GM21381 (cell line): ENCODE data around the gene NEXN.

ENCODE experiments used
- ATAC-seq: cut with Tn5 transposase; IDR thresholded peaks from one replicate; pipeline ENCODE4 v1.9.1; 2021; ENCODE audit warnings: mild to moderate bottlenecking, moderate library complexity; ENCODE audit not compliant: unreplicated experiment

Gene NEXN

GRCh38 chr1:77888081-77888780 is at the start of gene NEXN:
TSS of gene NEXN (plus strand) at chr1:77888624. CDS start at chr1:77916107, 27,483 bp downstream.
- ATAC-seq, result no peak

- ATAC-seq, result no peak
These were observed 46.9 kb upstream of the NEXN start for GRCh38 chr1:77841574-77841973.

- no peak for ATAC-seq
These were observed 42.5 kb upstream of the NEXN start for GRCh38 chr1:77845951-77846350.

GRCh38 chr1:77846966-77847365 is 41.5 kb upstream of the NEXN start:
- no peak for ATAC-seq

- no peak for ATAC-seq
These were observed 40.8 kb upstream of the NEXN start for GRCh38 chr1:77847621-77848080.

- ATAC-seq, result no peak
These were observed 38.3 kb upstream of the NEXN start for GRCh38 chr1:77850082-77850481.

GRCh38 chr1:77857552-77857951 is 30.9 kb upstream of the NEXN start:
- no peak for ATAC-seq

GRCh38 chr1:77858725-77859124 is 29.7 kb upstream of the NEXN start:
- no peak for ATAC-seq

GRCh38 chr1:77859248-77859647 is 29.2 kb upstream of the NEXN start:
- no peak for ATAC-seq

- no peak for ATAC-seq
These were observed 22.1 kb upstream of the NEXN start for GRCh38 chr1:77866296-77866695.

- ATAC-seq, result no peak
These were observed 15.8 kb upstream of the NEXN start for GRCh38 chr1:77872645-77873044.

- no peak for ATAC-seq
These were observed 15.0 kb upstream of the NEXN start for GRCh38 chr1:77873461-77873860.

- no peak for ATAC-seq
These were observed 13.5 kb upstream of the NEXN start for GRCh38 chr1:77874804-77875445.

GRCh38 chr1:77876884-77877283 is 11.5 kb upstream of the NEXN start:
- no peak for ATAC-seq

GRCh38 chr1:77881061-77881460 is 7.4 kb upstream of the NEXN start:
- no peak for ATAC-seq

GRCh38 chr1:77882411-77882810 is 6.0 kb upstream of the NEXN start:
- ATAC-seq, result no peak

GRCh38 chr1:77888781-77889642 is 588 bp downstream of the NEXN start:
- ATAC-seq, result no peak

- ATAC-seq, result no peak
These were observed 1.2 kb downstream of the NEXN start for GRCh38 chr1:77889671-77890070.

- no peak for ATAC-seq
These were observed 2.8 kb downstream of the NEXN start for GRCh38 chr1:77891200-77891599.

GRCh38 chr1:77899647-77900320 is 11.4 kb downstream of the NEXN start:
- no peak for ATAC-seq

- no peak for ATAC-seq
These were observed 12.4 kb downstream of the NEXN start for GRCh38 chr1:77900687-77901293.
